ENCODE measurements around the gene ERGIC1.

ERGIC1 gene

DNA sequence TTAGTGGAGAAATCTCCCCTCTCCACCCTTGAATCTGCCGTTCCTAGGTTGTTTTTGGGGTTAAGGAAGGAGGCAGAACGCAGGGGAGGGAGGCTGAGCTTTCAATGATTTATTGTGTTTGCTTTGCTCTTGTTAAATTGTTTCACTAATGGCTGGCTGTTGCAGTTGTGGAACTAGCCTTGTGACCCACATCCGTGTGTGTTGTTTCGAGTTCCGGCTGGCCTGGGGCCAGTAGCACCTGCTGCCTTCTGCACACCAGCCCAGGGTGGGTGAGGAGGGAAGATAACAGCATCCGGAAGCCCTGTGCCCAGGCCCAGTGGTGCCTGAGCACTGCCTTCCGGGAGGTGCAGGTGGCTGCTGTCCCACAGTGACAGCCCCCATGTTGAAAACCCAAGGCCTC, 3.6 kb downstream of the ERGIC1 start:
- TF ChIP-seq, protein P1, sequence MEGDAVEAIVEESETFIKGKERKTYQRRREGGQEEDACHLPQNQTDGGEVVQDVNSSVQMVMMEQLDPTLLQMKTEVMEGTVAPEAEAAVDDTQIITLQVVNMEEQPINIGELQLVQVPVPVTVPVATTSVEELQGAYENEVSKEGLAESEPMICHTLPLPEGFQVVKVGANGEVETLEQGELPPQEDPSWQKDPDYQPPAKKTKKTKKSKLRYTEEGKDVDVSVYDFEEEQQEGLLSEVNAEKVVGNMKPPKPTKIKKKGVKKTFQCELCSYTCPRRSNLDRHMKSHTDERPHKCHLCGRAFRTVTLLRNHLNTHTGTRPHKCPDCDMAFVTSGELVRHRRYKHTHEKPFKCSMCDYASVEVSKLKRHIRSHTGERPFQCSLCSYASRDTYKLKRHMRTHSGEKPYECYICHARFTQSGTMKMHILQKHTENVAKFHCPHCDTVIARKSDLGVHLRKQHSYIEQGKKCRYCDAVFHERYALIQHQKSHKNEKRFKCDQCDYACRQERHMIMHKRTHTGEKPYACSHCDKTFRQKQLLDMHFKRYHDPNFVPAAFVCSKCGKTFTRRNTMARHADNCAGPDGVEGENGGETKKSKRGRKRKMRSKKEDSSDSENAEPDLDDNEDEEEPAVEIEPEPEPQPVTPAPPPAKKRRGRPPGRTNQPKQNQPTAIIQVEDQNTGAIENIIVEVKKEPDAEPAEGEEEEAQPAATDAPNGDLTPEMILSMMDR (IDR thresholded peaks at IDR 0.05; ENCODE audit: insufficient read depth, low read depth, low read length, missing control alignments) = no peak
- no peak overlapping the region for H3K4me3 ChIP-seq (ENCODE audit: low read length)
- DNase-seq (ENCODE audit: low read depth) = no peak

- H3K4me3 ChIP-seq (ENCODE audit: low read length) = no peak overlapping the region
- TF ChIP-seq, protein P1 (IDR thresholded peaks at IDR 0.05; ENCODE audit: insufficient read depth, low read depth, low read length, missing control alignments) = no peak
- no peak for DNase-seq (ENCODE audit: low read depth)
These were observed 4.3 kb downstream of the ERGIC1 start for GRCh38 chr5:172838151-172838875.

DNA sequence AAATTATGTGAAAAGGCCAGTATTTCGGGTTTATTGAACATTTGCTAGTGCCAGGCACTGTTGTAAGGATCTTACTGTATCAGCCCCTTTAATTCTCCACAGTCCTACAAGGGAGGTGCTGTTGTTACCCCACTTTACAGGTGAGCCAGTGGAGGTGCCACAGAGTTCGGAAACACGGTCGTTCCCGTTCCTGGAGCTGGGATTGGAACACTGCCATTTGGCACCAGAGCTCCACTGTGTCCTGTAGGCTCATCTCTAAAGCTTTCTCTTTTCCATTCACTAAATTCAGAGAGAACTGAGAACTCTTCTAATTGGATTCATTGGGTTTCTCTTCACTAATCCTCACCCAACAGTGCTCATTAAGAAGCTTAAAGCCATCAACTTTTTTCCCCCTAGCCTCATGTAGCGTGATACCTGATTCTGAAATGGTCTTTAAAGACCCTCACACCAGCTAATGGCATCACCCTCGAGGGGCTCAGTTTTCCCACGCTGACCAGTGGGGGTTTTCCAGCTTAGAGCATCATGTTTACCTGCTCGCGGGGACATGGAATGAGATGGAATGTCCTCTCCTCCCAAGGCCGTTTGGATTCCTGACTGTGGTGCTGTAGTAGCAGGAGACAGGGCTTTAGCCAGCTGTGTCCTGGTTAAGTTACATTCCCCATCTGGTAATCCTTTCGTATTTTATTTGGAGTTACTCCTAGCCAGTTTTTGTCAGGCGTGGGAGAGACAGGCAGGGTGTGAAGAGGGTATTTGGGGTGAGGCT, 5.8 kb downstream of the ERGIC1 start:
- no peak for DNase-seq (ENCODE audit: low read depth)
- H3K4me3 ChIP-seq (ENCODE audit: low read length) = no peak overlapping the region
- TF ChIP-seq, protein P1 (IDR thresholded peaks at IDR 0.05; ENCODE audit: insufficient read depth, low read depth, low read length, missing control alignments) = no peak

GRCh38 chr5:172840432-172841154, 6.5 kb downstream of the ERGIC1 start:
- TF ChIP-seq, protein P1 (IDR thresholded peaks at IDR 0.05; ENCODE audit: insufficient read depth, low read depth, low read length, missing control alignments) = no peak
- H3K4me3 ChIP-seq (ENCODE audit: low read length) = no peak overlapping the region
- DNase-seq (ENCODE audit: low read depth) = no peak

- TF ChIP-seq, protein P1 (IDR thresholded peaks at IDR 0.05; ENCODE audit: insufficient read depth, low read depth, low read length, missing control alignments) = no peak
- no peak overlapping the region for H3K4me3 ChIP-seq (ENCODE audit: low read length)
- no peak for DNase-seq (ENCODE audit: low read depth)
These were observed 7.2 kb downstream of the ERGIC1 start for GRCh38 chr5:172841256-172841655.

DNA sequence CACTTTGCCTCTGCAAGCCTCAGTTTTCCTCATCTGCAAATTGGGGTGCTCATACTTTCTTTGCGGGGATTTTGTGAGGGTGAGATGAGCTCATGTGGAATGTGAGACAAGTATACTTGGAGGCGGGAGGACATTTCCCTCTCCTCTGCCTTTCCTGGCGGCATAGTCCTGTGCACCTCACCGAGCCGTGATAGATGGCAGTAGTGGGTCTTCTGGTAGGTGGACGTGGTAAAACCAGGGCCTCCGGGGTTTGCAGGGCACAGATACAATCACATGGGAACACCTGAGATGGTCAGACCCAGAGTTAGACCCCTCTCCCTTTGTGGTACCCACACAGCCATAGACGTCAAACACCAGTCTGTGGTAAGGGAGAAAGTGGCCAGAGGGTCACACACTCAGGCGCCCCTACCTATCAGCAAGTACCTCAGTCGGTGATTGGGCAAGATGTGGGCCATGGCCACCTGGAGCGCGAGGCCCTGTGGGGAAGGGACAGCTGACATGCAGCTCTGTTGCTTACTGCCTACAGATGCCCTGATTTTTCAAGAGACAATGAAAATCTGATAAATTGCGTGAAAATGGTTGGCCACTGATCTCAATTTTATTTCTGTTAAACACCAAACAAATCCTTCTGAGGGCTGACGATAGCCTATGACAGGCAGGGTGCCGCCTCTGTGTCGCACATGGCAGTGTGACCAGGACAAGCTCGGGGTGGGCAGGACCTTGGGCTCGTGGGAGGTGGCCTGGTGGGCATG, 9.9 kb downstream of the ERGIC1 start:
- DNase-seq (ENCODE audit: low read depth) = no peak
- TF ChIP-seq, protein P1 (IDR thresholded peaks at IDR 0.05; ENCODE audit: insufficient read depth, low read depth, low read length, missing control alignments) = no peak
- no peak overlapping the region for H3K4me3 ChIP-seq (ENCODE audit: low read length)

Measured in epithelial cell of esophagus (primary cell).